NT2/D1 (cell line): Measurements from ENCODE around the gene SMDT1.

Experiments used
- YY1 ChIP-seq: IDR thresholded peaks from 2 replicates; pipeline ENCODE4 v1.6.1; 2011; ENCODE audit not compliant: insufficient read length, insufficient read depth
- ZNF274 ChIP-seq: IDR thresholded peaks from 2 replicates; pipeline ENCODE4 v1.6.1; 2011; ENCODE audit warnings: mild to moderate bottlenecking, low read depth, low read length

- TF ChIP-seq ZNF274 (no peak), YY1 (no peak)
These were observed 26.7 kb upstream of the SMDT1 start for GRCh38 chr22:42052765-42053164.
